ENCODE results near the gene AHNAK2. TPM values are rescaled to one million over a fixed set of nuclear protein-coding genes. Genes with fewer than 3 reads are reported as not detected.

Gene AHNAK2
- total and polyA plus RNA-seq, 2 of the 13 experiments (the other 11 are each of a cell fraction or from before 2014, with no cell fraction given) = 0.11 to 0.18 TPM

GRCh38 chr14:105026033-105026785, 48.0 kb upstream of the AHNAK2 start:
- peaks cover 4% of the 10 kb centered on the region for H3K79me2 ChIP-seq (ENCODE audit: insufficient read depth, low read length)
- H3K36me3 ChIP-seq (replicated peaks in 1 of 2; ENCODE audit: control insufficient read depth in 1 of 2, insufficient read depth in 2 of 2, low read length in 2 of 2) = no peaks in the 10 kb centered on the region
- POLR2A ChIA-PET = no interaction called here
- peaks cover 23% of the 10 kb centered on the region for H3K4me1 ChIP-seq (ENCODE audit: insufficient read depth, low read length)
- CTCF ChIA-PET (ENCODE audit: low intra/inter-chr PET ratio, low total read pairs) = no interaction called here
- WGBS (ENCODE audit: low lambda C conversion rate) = 61% methylated on average over 16 of the region's 16 CpGs
- H3K9me3 ChIP-seq (ENCODE audit: low read length) = no peaks in the 10 kb centered on the region
- no peak for DNase-seq (ENCODE audit: low spot score)
- TF ChIP-seq ZNF678 (CRISPR knock-in tag; IDR thresholded peaks at IDR 0.05) = no peak
- TF ChIP-seq ZNF292 (CRISPR knock-in tag; IDR thresholded peaks at IDR 0.05; ENCODE audit: borderline replicate concordance, low read depth) = no peak
- no peak for TF ChIP-seq NFE2L1 (CRISPR knock-in tag; IDR thresholded peaks at IDR 0.05; ENCODE audit: borderline replicate concordance)
- TF ChIP-seq SYNCRIP (IDR thresholded peaks at IDR 0.05; ENCODE audit: insufficient read depth, low read depth, low read length) = no peak
- no peak for TF ChIP-seq DMTF1 (CRISPR knock-in tag; IDR thresholded peaks at IDR 0.05)
- no peak for TF ChIP-seq IRF2 (CRISPR knock-in tag; IDR thresholded peaks at IDR 0.05)
- H3K27ac ChIP-seq (ENCODE audit: extremely low read length, insufficient read depth, low read length) = no peak overlapping the region
- no peak for FAIRE-seq
- H4K20me1 ChIP-seq (ENCODE audit: insufficient read depth, low read length) = no peaks in the 10 kb centered on the region
- in situ Hi-C loops (cut with HindIII; ENCODE audit: extremely low pct_ligation_motif_present, low pct_unique_long_range_greater_than_20kb) = no loop called here
- BruUV-seq (replicated peaks) = no TSS peak
- peaks cover 0 to 14% of the 10 kb centered on the region in 2 experiments; a peak in 3 of 5 replicates for H3K27me3 ChIP-seq (ENCODE audit: control insufficient read depth in 1 of 2, insufficient read depth in 2 of 2, low read length in 2 of 2)
- H3K4me3 ChIP-seq (replicated peaks in 1 of 3; ENCODE audit: insufficient read depth in 1 of 3, low read depth in 2 of 3, low read length in 3 of 3) = no peak overlapping the region
- intact Hi-C loops (cut with micrococcal nuclease; ENCODE audit: unreplicated experiment) = no loop called here
- no peak overlapping the region for H2AFZ ChIP-seq (ENCODE audit: low read length)
- no peak overlapping the region for H3K9ac ChIP-seq (ENCODE audit: insufficient read depth, low read depth, low read length)
- no peak overlapping the region for H3K4me2 ChIP-seq (ENCODE audit: low read depth, low read length)
- ATAC-seq = no peak
